ENCODE measurements around the gene FGF5.

- TF ChIP-seq CTCF (IDR thresholded peaks at IDR 0.05) (no peak), POLR2A (IDR thresholded peaks at IDR 0.05) (no peak)
Measured at GRCh38 chr4:80322716-80323115, 56.3 kb downstream of the FGF5 start.

Measured in heart left ventricle (tissue), 13 donors.